Thoracic aorta (tissue), 2 donors: ENCODE results near the gene HDAC4. TPM values are rescaled to one million over a fixed set of nuclear protein-coding genes. Genes with fewer than 3 reads are reported as not detected.

Source experiments
- ATAC-seq: fragments of 150-250 bp; one replicate; pipeline ENCODE4 v1.8.0; 2017; ENCODE audit warnings: low read depth; ENCODE audit not compliant: insufficient number of reproducible peaks, low FRiP score
- DNase-seq: peaks from one replicate; pipeline ENCODE4 v3.0.0-alpha.2; 2020; ENCODE audit warnings: low spot score
- H3K27ac ChIP-seq, 2 donors: fragments of 200-600 bp; sonication (generic); 1 replicate in 1 of 2; 2 replicates in 1 of 2; pipeline ENCODE4 v1.5.1; 2016; ENCODE audit warnings: mild to moderate bottlenecking in 2 of 2, moderate library complexity in 2 of 2
- H3K27me3 ChIP-seq: fragments of 200-600 bp; sonication (generic); replicated peaks from 2 replicates; pipeline ENCODE4 v1.6.0; 2016; ENCODE audit warnings: mild to moderate bottlenecking; ENCODE audit not compliant: insufficient read depth
- H3K36me3 ChIP-seq: fragments of 200-600 bp; sonication (generic); one replicate; pipeline ENCODE4 v1.5.1; 2016
- H3K4me1 ChIP-seq, 2 donors: fragments of 200-600 bp; sonication (generic); 1 replicate in 1 of 2; 2 replicates in 1 of 2; pipeline versions ENCODE4 v1.5.1 to v1.6.0; 2016; ENCODE audit warnings: low read depth in 2 of 2, mild to moderate bottlenecking in 1 of 2; ENCODE audit not compliant: control insufficient read depth in 1 of 2
- H3K4me3 ChIP-seq: fragments of 200-600 bp; sonication (generic); 2 replicates; pipeline ENCODE4 v1.5.1; 2016; ENCODE audit warnings: mild to moderate bottlenecking
- H3K9me3 ChIP-seq: fragments of 200-600 bp; sonication (generic); 2 replicates; pipeline ENCODE4 v1.5.1; 2016
- total RNA-seq, 2 donors: library from RNA; depleted of rRNA; stranded (reverse); fragments of >200 nt; gene quantifications; one replicate each; pipeline versions ENCODE4 v1.1.0 to v1.2.3, GENCODE V29; 2016
- TF ChIP-seq, protein P1 (sequence below): fragments of 200-600 bp; sonication (generic); IDR thresholded peaks from one replicate; pipeline ENCODE4 v1.5.1; 2019; ENCODE audit warnings: antibody characterized with exemption

HDAC4 gene
- total RNA-seq, 2 donors from 2014 or later: 79.2 to 163 TPM

DNA sequence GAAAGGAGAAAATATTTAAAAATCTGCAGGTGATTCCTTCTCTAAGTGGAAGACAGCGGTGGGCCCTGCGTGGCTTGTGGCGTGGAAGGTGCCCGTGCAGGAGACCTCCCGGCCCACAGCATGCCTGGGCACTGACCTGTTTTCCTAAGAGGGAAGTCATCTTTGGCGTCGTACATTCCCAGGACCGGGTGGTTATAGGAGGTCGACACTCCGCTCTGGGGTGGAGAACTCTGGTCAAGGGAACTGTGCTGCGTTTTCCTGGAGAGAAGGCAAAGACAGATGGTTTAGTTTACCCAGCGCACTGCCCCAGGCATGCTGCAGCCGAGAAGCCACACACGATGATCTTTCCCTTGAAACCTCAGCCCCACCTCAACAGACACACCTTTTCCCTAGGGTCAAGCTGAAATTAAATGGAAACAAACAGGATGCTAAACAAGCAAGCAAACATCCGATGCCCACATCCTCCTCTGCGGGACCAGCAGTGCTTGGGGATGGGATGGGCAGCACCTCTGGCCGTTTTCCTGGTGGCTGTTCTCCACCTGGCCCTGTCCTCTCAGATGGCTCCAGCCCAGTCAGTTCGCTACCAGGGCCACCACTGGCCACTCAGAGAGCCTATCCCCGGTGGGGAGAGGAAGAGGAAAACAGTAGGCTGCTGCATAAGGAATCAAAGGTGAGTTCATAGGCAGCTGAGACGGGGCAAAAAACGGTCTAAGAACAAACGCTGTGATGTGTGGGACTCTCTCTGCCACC lies 244.1 kb downstream of the HDAC4 start:
- TF ChIP-seq, protein P1, sequence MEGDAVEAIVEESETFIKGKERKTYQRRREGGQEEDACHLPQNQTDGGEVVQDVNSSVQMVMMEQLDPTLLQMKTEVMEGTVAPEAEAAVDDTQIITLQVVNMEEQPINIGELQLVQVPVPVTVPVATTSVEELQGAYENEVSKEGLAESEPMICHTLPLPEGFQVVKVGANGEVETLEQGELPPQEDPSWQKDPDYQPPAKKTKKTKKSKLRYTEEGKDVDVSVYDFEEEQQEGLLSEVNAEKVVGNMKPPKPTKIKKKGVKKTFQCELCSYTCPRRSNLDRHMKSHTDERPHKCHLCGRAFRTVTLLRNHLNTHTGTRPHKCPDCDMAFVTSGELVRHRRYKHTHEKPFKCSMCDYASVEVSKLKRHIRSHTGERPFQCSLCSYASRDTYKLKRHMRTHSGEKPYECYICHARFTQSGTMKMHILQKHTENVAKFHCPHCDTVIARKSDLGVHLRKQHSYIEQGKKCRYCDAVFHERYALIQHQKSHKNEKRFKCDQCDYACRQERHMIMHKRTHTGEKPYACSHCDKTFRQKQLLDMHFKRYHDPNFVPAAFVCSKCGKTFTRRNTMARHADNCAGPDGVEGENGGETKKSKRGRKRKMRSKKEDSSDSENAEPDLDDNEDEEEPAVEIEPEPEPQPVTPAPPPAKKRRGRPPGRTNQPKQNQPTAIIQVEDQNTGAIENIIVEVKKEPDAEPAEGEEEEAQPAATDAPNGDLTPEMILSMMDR: no peak
- DNase-seq: no peak
- H3K4me3 ChIP-seq: no peak overlapping the region
- peaks cover 9% of the 10 kb centered on the region for H3K36me3 ChIP-seq
- no peak overlapping the region for H3K27ac ChIP-seq
- H3K4me1 ChIP-seq: peaks cover 0 to 7% of the 10 kb centered on the region in 2 donors
- no peaks in the 10 kb centered on the region for H3K27me3 ChIP-seq
- ATAC-seq: no peak
- no peaks in the 10 kb centered on the region for H3K9me3 ChIP-seq

DNA sequence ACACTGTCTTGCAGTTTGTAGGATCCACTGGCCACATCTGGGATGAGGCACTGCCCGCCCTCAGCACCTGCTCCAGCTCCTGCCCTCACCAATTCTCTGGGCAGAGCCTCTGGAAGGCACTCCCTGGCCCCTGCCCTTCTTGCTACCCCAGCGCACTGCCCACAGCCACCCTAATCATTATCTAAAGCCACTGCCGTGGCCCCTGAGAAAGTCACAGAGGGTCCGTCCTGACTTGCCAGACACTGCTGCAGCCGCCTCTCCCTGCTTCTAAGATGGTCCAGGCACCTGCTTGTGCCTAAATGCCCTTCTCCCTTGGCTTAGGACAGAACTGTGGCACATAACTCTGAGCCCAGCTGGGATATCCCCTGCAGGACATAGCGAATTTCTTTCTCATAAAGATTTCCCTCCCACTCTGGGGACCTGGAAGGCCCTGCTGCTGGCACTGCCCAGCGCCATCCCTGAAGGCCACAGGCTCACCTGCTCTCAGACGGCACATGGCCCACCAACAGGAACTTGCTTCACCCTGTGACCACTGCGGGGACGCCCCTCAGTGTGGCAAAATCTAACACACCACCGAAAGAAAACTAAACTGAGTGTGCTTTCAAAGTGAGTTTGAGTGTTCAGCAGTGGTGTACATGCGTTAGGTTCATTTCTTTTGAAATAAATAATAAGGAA lies 244.9 kb downstream of the HDAC4 start:
- Histone ChIP-seq H3K36me3 (peaks cover 9% of the 10 kb centered on the region), H3K9me3 (no peaks in the 10 kb centered on the region), H3K4me1 (peaks cover 3 to 15% of the 10 kb centered on the region in 2 donors), H3K4me3 (no peak overlapping the region), H3K27me3 (no peaks in the 10 kb centered on the region), H3K27ac (no peak overlapping the region)
- TF ChIP-seq, protein P1: no peak
- ATAC-seq: no peak
- no peak for DNase-seq

DNA sequence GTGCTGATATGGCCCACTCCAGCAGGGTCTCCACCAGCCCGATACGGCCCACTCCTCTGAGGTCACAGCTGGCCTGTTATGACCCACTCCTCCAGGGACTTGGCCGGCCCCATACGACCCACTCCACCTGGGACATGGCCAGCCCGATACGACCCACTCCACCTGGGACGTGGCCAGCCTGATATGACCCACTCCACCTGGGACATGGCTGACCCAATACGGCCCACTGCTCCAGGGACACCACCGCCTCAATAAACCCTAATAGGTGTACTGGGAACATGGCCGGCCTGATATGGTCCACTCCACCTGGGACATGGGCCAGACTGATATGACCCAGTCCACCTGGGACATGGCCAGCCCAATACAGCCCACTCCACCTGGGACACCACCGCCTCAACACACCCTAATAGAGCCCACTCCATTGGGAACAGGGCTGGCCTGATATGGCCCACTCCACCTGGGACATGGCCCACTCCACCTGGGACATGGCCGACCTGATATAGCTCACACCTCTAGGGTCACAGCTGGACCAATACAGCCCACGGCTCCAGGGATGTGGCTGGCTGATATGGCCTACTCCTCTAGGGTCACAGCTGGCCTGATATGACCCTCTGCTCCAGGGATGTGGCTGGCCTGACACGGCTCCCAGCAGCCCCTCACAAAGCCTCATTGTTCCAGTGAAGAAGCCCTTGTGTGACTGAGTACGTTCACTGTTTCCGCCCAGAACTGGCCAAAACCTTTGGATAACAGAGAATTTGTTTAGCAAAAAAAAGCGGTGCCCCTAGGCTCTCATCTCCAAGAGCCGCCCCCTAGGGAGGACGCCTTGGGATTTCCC lies 245.6 kb downstream of the HDAC4 start:
- peaks cover 3 to 17% of the 10 kb centered on the region in 2 donors for H3K4me1 ChIP-seq
- ATAC-seq: no peak
- no peak overlapping the region for H3K27ac ChIP-seq

DNA sequence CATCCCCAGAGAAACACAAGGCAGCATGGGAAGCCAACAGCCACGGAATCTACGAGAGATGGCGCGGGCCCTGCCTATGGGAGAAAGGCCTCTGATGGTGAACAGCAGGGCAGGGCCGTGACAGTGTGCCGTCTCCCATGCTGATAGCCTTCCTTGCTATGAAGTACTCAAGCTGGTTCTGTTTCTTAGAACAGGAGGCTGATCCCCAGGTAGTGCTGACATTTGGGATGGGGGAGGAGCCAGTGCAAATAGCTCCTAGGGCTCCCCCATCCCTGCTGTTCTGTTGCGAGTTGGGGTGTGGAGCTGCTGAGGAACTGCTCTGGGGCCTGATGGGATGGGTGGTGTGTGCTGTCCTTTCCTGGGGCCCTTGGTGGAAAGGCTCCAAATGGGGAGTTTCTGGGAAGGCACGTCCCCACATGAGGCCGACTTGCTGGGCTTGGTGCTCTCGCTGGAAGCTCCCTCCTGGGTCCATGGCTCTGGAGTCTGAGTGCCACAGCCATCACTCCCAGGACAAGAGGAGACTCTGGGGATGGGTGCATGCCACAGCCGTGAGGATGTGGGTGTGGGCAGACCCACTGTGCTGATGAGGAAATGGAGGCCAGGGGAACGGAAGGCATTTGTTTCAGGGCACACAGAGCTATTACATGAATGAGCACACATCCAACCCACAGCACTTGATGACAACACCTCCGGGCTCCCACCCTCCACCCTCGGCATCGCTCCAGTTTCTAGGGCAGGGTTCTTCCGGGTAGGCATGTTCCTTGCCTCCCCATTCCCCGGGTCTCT lies 246.8 kb downstream of the HDAC4 start:
- ATAC-seq: no peak
- H3K4me1 ChIP-seq: peaks cover 3 to 17% of the 10 kb centered on the region in 2 donors
- H3K9me3 ChIP-seq: no peaks in the 10 kb centered on the region
- H3K27me3 ChIP-seq: no peaks in the 10 kb centered on the region
- H3K36me3 ChIP-seq: peaks cover 9% of the 10 kb centered on the region
- H3K27ac ChIP-seq: no peak overlapping the region
- no peak overlapping the region for H3K4me3 ChIP-seq
- DNase-seq: no peak
- TF ChIP-seq, protein P1: no peak

More for the DNA sequence above, 245.6 kb downstream of the HDAC4 start:
- Histone ChIP-seq H3K36me3 (peaks cover 9% of the 10 kb centered on the region), H3K27me3 (no peaks in the 10 kb centered on the region), H3K4me3 (no peak overlapping the region), H3K9me3 (no peaks in the 10 kb centered on the region)
- no peak for DNase-seq
- TF ChIP-seq, protein P1: no peak
